ENCODE measurements around the gene GPM6B.
"Not testable (repeated sequence)": the region's sequence is repeated elsewhere in the genome, so short reads cannot be mapped to it uniquely, and the experiment has no call there.

The GPM6B gene

GRCh38 chrX:13764281-13764680 is 52.6 kb downstream of the GPM6B start:
- DNase-seq (ENCODE audit: low spot score), result no peak

DNA sequence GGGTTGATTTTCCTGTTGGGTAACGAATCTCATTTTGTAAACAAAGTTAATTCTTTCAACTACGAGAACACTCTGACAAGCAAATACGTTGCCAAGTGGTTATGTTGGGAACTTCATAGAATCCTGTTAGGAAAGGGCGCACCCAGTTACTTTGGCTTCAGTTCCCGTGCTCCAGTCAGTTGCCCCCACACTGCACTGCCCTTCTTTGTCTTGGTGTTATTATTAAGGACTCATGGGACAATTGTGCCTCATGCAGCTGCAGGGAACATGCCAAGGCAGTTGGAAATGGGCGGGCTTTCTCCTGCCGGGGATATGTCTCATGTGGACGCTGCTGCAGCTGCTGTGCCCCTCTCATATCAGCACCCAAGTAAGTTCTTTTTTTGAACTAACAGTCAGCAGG is 53.4 kb downstream of the GPM6B start:
- no peak for DNase-seq (ENCODE audit: low spot score)

- DNase-seq (ENCODE audit: low spot score), result no peak
Measured at GRCh38 chrX:13761606-13762414, 55.1 kb downstream of the GPM6B start.

GRCh38 chrX:13760426-13760825 is 56.5 kb downstream of the GPM6B start:
- no peak for DNase-seq (ENCODE audit: low spot score)

- no peak for DNase-seq (ENCODE audit: low spot score)
Measured at GRCh38 chrX:13759152-13759718, 57.7 kb downstream of the GPM6B start.

DNA sequence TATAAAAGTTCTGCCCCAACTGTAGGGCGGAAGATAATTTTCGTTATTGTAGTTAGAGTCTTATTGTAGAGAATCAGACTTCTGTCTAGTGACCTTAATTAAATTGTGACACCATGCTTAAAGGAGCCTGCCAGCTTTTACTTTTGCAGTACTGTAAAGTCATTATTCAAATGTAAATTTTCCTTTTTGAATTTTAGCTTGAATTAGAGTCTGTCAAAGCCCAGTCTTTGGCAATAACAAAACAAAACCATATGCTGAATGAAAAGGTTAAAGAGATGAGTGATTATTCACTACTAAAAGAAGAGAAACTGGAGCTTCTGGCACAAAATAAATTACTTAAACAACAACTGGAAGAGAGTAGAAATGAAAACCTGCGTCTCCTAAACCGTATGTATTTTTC is 60.5 kb downstream of the GPM6B start:
- no peak for DNase-seq (ENCODE audit: low spot score)

- DNase-seq (ENCODE audit: low spot score), result no peak
Measured at GRCh38 chrX:13755254-13755653, 61.6 kb downstream of the GPM6B start.

GRCh38 chrX:13754765-13755164 is 62.1 kb downstream of the GPM6B start:
- DNase-seq (ENCODE audit: low spot score), result no peak

DNA sequence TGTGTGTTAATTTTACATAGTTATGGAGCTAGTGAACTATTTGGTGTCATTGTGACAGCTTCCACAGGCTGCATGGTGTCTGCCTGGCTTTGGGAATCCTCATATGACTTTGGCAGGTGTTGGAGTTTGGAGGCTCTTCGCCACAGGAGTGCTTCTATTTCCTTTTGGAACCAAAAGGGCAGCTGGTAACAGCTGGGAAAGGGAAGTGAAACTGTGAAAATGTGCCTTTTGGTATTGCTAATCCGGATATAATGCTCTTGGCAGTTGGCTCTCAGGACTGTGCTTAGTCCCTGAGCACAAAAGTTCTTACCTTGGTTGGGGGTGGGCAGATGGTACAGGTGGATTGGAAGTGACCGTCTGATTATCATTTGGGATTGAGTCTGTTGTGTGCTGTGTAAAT is 64.2 kb downstream of the GPM6B start:
- no peak for DNase-seq (ENCODE audit: low spot score)

GRCh38 chrX:13752141-13752540 is 64.8 kb downstream of the GPM6B start:
- DNase-seq (ENCODE audit: low spot score), result no peak

DNA sequence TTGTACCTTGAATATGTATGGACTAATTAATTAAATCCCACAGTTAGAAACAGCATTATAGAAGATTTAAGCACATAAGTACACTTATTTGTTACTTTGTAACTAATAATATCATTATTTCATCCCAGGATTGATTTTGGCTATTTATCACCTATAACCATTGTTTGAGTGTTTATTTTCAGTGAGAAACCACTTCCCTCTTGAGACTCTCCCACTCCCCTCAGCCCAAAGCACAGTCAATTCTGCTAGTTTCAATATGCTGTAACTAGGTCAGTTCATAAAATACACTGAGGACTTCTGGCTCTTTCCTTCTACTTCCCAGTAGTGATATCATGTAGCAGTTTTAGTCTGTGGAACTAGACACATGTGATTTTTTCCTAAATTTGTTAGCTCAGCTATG is 66.1 kb downstream of the GPM6B start:
- no peak for DNase-seq (ENCODE audit: low spot score)

- DNase-seq (ENCODE audit: low spot score), result peak; percentile 19
Measured at GRCh38 chrX:13750204-13750603, 66.7 kb downstream of the GPM6B start.

GRCh38 chrX:13748486-13748885 is 68.4 kb downstream of the GPM6B start:
- no peak for DNase-seq (ENCODE audit: low spot score)

DNA sequence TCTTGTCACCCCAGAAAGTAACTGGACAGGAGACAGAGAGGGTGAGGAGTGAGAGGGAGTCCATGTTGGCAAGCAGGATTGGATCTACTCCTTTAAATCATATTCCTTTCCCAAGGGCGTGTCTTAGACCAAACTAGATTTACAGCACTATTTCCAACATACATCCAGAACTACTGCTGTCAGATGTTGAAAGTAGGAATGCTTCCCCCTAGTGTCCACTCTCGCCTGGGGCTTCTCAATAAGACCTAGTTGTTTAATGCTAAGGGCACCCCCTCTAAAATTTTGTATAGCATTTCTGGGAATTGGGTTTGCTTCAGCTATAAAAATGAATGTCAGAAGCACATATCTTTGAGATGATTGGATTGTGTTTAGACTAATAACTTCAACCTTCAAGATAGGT is 69.1 kb downstream of the GPM6B start:
- no peak for DNase-seq (ENCODE audit: low spot score)

GRCh38 chrX:13742397-13743176 is 74.3 kb downstream of the GPM6B start:
- no peak for DNase-seq (ENCODE audit: low spot score)

GRCh38 chrX:13741695-13742094 is 75.2 kb downstream of the GPM6B start:
- DNase-seq (ENCODE audit: low spot score), result no peak

GRCh38 chrX:13734278-13735172 is 82.4 kb downstream of the GPM6B start, which contains the start of the genes OFD1 and TRAPPC2:
OFD1 (plus strand) TSS chrX:13734748; CDS start chrX:13735072, 324 bp downstream.
TRAPPC2 (minus strand) TSS chrX:13734620; CDS start chrX:13719963, 14,657 bp downstream.
- DNase-seq (ENCODE audit: low spot score), result peak; percentile 73

DNA sequence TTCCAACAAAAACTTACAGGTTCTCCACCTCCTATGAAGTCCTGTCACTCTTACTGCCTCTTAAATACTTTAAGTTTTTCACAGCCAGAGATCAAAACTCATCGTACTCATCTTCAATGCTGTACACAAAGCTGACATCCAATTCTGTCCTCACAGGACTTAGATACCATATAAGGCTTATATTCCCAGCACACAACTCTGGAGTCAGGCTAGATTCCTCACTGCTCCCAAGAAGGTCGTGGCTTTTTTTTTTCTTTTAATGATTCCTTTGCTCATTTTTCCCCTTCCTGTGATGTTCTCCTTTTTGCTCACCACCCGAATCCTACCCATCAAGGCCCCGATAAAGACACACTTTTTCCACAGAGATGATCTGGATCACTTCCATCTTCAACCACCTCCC is 83.4 kb downstream of the GPM6B start:
- no peak for DNase-seq (ENCODE audit: low spot score)

- DNase-seq (ENCODE audit: low spot score), result no peak
Measured at GRCh38 chrX:13732246-13733067, 84.4 kb downstream of the GPM6B start.

- not testable (repeated sequence) for DNase-seq (ENCODE audit: low spot score)
Measured at GRCh38 chrX:13730523-13730922, 86.4 kb downstream of the GPM6B start.

- DNase-seq (ENCODE audit: low spot score), result not testable (repeated sequence)
Measured at GRCh38 chrX:13726583-13726982, 90.3 kb downstream of the GPM6B start.
